Nucleus accumbens (tissue), 56 donors: ENCODE results near the gene CAPN10.

ENCODE experiments used
- DNase-seq, 56 donors: peaks; one replicate each; lab custom pipeline; 2025; lab: John Stamatoyannopoulos, UW

The CAPN10 gene

GRCh38 chr2:240619506-240620148 is 33.1 kb downstream of the CAPN10 start:
- DNase-seq = no peak

- no peak for DNase-seq
Measured at GRCh38 chr2:240620149-240620731, 33.7 kb downstream of the CAPN10 start.

GRCh38 chr2:240620859-240621258 is 34.3 kb downstream of the CAPN10 start:
- no peak for DNase-seq

GRCh38 chr2:240622060-240622411 is 35.5 kb downstream of the CAPN10 start:
- DNase-seq = no peak

- DNase-seq = peak in 1 of 56 donors; percentile 24
Measured at GRCh38 chr2:240622531-240623235, 36.1 kb downstream of the CAPN10 start.

- DNase-seq = no peak
Measured at GRCh38 chr2:240623531-240624010, 37.0 kb downstream of the CAPN10 start.

- no peak for DNase-seq
Measured at GRCh38 chr2:240624011-240624949, 37.7 kb downstream of the CAPN10 start.

GRCh38 chr2:240624950-240625621 is 38.6 kb downstream of the CAPN10 start, which contains the start of gene GPR35:
TSS of gene GPR35 (plus strand) at chr2:240625480. CDS start at chr2:240629953, 4,473 bp downstream.
- DNase-seq = peak in 5 of 56 donors; percentile 12 to 44 (median 28)

GRCh38 chr2:240626531-240627300 is 40.2 kb downstream of the CAPN10 start:
- peak in 2 of 56 donors; percentile 10 to 26 for DNase-seq

GRCh38 chr2:240627736-240628506 is 41.4 kb downstream of the CAPN10 start:
- DNase-seq = no peak

- no peak for DNase-seq
Measured at GRCh38 chr2:240628507-240628807, 41.9 kb downstream of the CAPN10 start.

- DNase-seq = no peak
Measured at GRCh38 chr2:240628808-240629618, 42.5 kb downstream of the CAPN10 start.

GRCh38 chr2:240629619-240629967 is 43.1 kb downstream of the CAPN10 start:
- DNase-seq = no peak

GRCh38 chr2:240629968-240630770 is 43.6 kb downstream of the CAPN10 start:
- no peak for DNase-seq

- DNase-seq = no peak
Measured at GRCh38 chr2:240630771-240631547, 44.4 kb downstream of the CAPN10 start.
